Karpas-422 (cell line): ENCODE measurements around the gene ACADL. TPM values are rescaled to one million over a fixed set of nuclear protein-coding genes. Genes with fewer than 3 reads are reported as not detected.

Source experiments
- DNase-seq: peaks from one replicate; pipeline ENCODE4 v3.0.0-alpha.2; 2015
- H2AFZ ChIP-seq: fragments of 200-600 bp; sonication (generic); 2 replicates; pipeline ENCODE4 v1.6.1; 2014; ENCODE audit warnings: antibody characterized with exemption, low read length, mixed read lengths
- H3K27ac ChIP-seq: fragments of 200-600 bp; sonication (generic); 2 replicates; pipeline ENCODE4 v1.5.1; 2014; ENCODE audit warnings: mild to moderate bottlenecking, low read length, moderate library complexity
- H3K27me3 ChIP-seq: fragments of 200-600 bp; sonication (generic); 2 replicates; pipeline ENCODE4 v1.6.1; 2014; ENCODE audit warnings: low read length, mixed read lengths
- H3K36me3 ChIP-seq: fragments of 200-600 bp; sonication (generic); 2 replicates; pipeline ENCODE4 v1.6.1; 2014; ENCODE audit warnings: low read length, mixed read lengths; ENCODE audit not compliant: insufficient read depth
- H3K4me1 ChIP-seq: fragments of 200-600 bp; sonication (generic); 2 replicates; pipeline ENCODE4 v1.6.1; 2014; ENCODE audit warnings: mild to moderate bottlenecking, low read length, mixed read lengths
- H3K4me2 ChIP-seq: fragments of 200-600 bp; sonication (generic); 2 replicates; pipeline ENCODE4 v1.6.1; 2014; ENCODE audit warnings: low read length, low read depth, mild to moderate bottlenecking; ENCODE audit not compliant: poor library complexity, severe bottlenecking
- H3K4me3 ChIP-seq: fragments of 200-600 bp; sonication (generic); 2 replicates; pipeline ENCODE4 v1.5.1; 2014; ENCODE audit warnings: mild to moderate bottlenecking, antibody characterized with exemption, low read length, mixed read lengths
- H3K79me2 ChIP-seq: fragments of 200-600 bp; sonication (generic); 2 replicates; pipeline ENCODE4 v1.6.1; 2014; ENCODE audit warnings: mild to moderate bottlenecking, low read length, mixed read lengths
- H3K9ac ChIP-seq: fragments of 200-600 bp; sonication (generic); 2 replicates; pipeline ENCODE4 v1.6.0; 2014; ENCODE audit warnings: low read length
- H3K9me2 ChIP-seq: fragments of 200-600 bp; sonication (generic), shearing (Covaris generic); replicated peaks from 2 replicates; pipeline ENCODE4 v1.6.0; 2014; ENCODE audit warnings: mild to moderate bottlenecking, low read length, moderate library complexity; ENCODE audit not compliant: insufficient read depth
- H3K9me3 ChIP-seq: fragments of 300-700, 200-600 bp; sonication (generic); 2 replicates; pipeline ENCODE4 v1.6.1; 2014; ENCODE audit warnings: low read length, mixed read lengths
- H4K20me1 ChIP-seq: fragments of 200-600 bp; sonication (generic); 2 replicates; pipeline ENCODE4 v1.6.1; 2014; ENCODE audit warnings: mild to moderate bottlenecking, antibody characterized with exemption, low read length, low read depth; ENCODE audit not compliant: insufficient read depth
- small RNA-seq: library from RNA; depleted of rRNA; stranded (forward); fragments of <200 nt; gene quantifications from one replicate; pipeline ENCODE3, GENCODE V24; 2014
- total RNA-seq: library from RNA; depleted of rRNA; stranded (reverse); fragments of >200 nt; shearing (Covaris generic); gene quantifications from 2 replicates; pipeline ENCODE4 v1.2.3, GENCODE V29; 2014; ENCODE audit warnings: low replicate concordance; rRNA removed

ACADL gene
- total RNA-seq, 1 experiment from 2014 or later: not detected

DNA sequence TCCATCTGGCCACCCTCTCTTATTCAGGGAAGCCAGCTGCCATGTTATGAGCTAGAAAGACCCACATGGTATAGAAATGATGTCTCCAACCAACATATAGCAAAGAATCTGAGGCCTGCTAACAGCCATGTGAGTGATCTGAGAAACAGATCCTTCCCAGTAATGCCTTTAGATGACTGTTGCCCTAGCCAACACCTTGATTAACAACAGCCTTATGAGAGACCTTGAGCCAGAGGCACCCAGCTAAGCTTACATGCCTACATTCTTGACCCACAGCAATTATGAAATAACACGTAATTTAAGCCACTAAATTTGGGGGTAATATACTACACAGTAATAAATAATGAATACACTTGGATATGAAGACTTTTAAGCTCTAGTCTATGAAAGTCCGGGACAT lies 67.0 kb downstream of the ACADL start:
- Histone ChIP-seq H3K9ac (no peak overlapping the region), H3K9me3 (no peaks in the 10 kb centered on the region), H3K4me2 (no peak overlapping the region), H4K20me1 (no peaks in the 10 kb centered on the region), H3K9me2 (no peaks in the 10 kb centered on the region), H3K27ac (no peak overlapping the region), H3K4me1 (peaks cover 17% of the 10 kb centered on the region), H3K27me3 (no peaks in the 10 kb centered on the region), H3K4me3 (no peak overlapping the region), H3K36me3 (peaks cover 4% of the 10 kb centered on the region; the same call in 1 of the 2 replicates), H3K79me2 (peaks cover 54% of the 10 kb centered on the region), H2AFZ (no peak overlapping the region)
- no peak for DNase-seq

DNA sequence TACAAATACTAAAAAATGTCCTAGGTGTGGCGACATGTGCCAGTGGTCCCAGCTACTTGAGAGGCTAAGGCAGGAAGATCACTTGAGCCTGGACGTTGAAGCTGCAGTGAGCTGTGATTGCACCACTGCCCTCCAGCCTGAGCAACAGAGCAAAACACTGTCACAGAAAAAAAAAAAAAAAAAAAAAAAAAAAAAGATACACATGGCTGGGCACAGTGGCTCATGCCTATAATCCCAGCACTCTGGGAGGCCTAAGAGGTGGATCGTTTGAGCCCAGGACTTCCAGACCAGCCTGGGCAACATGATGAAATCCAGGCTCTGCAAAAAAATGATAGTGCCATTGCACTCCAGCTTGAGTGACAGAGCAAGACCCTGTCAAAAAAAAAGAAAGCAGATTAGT lies 67.7 kb downstream of the ACADL start:
- no peaks in the 10 kb centered on the region for H4K20me1 ChIP-seq
- H3K36me3 ChIP-seq: peaks cover 4% of the 10 kb centered on the region; the same call in 1 of the 2 replicates
- no peaks in the 10 kb centered on the region for H3K27me3 ChIP-seq
- peaks cover 10% of the 10 kb centered on the region for H3K4me1 ChIP-seq
- peaks cover 49% of the 10 kb centered on the region for H3K79me2 ChIP-seq
- no peak overlapping the region for H3K4me3 ChIP-seq
- H3K9me3 ChIP-seq: no peaks in the 10 kb centered on the region
- no peak overlapping the region for H3K27ac ChIP-seq
- no peak overlapping the region for H3K9ac ChIP-seq
- H2AFZ ChIP-seq: no peak overlapping the region
- H3K9me2 ChIP-seq: no peaks in the 10 kb centered on the region
- no peak for DNase-seq
- no peak overlapping the region for H3K4me2 ChIP-seq

DNA sequence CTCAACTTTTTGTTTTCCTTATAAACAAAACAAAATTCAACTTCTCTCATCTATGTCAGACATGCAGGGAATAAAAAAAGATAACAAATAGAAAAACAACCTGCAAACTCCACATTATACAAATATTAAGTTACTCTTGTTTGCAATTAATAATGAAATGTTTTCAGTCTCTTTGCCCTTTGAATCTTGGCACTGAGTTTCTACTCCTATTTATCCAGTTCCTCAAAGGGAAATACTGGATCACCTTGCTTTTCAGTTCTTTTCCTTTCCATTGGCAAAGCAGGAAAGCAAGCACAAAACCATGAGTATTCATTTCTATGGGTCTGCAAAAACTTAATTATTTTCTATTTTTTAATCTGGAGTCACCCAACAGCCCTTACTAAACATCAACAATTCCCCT lies 77.6 kb downstream of the ACADL start:
- no peaks in the 10 kb centered on the region for H4K20me1 ChIP-seq
- no peak overlapping the region for H3K9ac ChIP-seq
- H3K27me3 ChIP-seq: no peaks in the 10 kb centered on the region
- no peaks in the 10 kb centered on the region for H3K9me2 ChIP-seq
- no peaks in the 10 kb centered on the region for H3K4me1 ChIP-seq
- no peak for DNase-seq
- no peak overlapping the region for H3K4me3 ChIP-seq
- peaks cover 21% of the 10 kb centered on the region; the same call in 1 of the 2 replicates for H3K79me2 ChIP-seq
- H3K36me3 ChIP-seq: 0 out of 2 replicates have a peak, but pooled peaks cover 7% of the 10 kb centered on the region
- H2AFZ ChIP-seq: no peak overlapping the region
- no peak overlapping the region for H3K4me2 ChIP-seq
- H3K27ac ChIP-seq: no peak overlapping the region
- no peaks in the 10 kb centered on the region for H3K9me3 ChIP-seq

Small RNAs within 50 kb of the gene (small RNA-seq; reads per million reads assigned to genes)
- gene RF00019: not detected

Other genes with a start within 250 kb of the ACADL start
- gene RPE, start 222.8 kb downstream of the ACADL start, total RNA-seq: 67.5 and 77.4 TPM in 2 replicates
- 11.3 and 26.1 TPM in 2 replicates for gene KANSL1L, start 54.0 kb downstream of the ACADL start, total RNA-seq
- gene MYL1, start 89.7 kb upstream of the ACADL start, total RNA-seq: not detected in 2 replicates